Caco-2 (cell line): ENCODE data around the gene TPRG1. TPM values are rescaled to one million over a fixed set of nuclear protein-coding genes. Genes with fewer than 3 reads are reported as not detected.

Experiments
- BruUV-seq: library from RNA; stranded (reverse); fragments of 400-500 nt; replicated peaks from 2 replicates; lab custom pipeline; 2021; lab: Mats Ljungman, UMichigan
- CTCF ChIA-PET: fragments of 300-600 bp; sonication (Branson Sonifier 250); formaldehyde crosslinking; loops from one replicate; lab custom pipeline; 2022; ENCODE audit warnings: antibody characterized with exemption; lab: Charles Lee
- POLR2A ChIA-PET: fragments of 300-600 bp; sonication (Branson Sonifier 250); formaldehyde crosslinking; loops from one replicate; lab custom pipeline; 2022; ENCODE audit warnings: antibody characterized with exemption; lab: Charles Lee
- DNase-seq, 2 experiments: peaks; one replicate each; pipeline versions ENCODE4 v3.0.0 to v3.0.0-alpha.2; 2020 to 2022
- H3K27me3 ChIP-seq: replicated peaks from 2 replicates; pipeline ENCODE4 v1.6.0; 2011; ENCODE audit warnings: low read length; ENCODE audit not compliant: control insufficient read depth, insufficient read depth
- H3K36me3 ChIP-seq: 2 replicates; pipeline ENCODE4 v1.5.1; 2011; ENCODE audit warnings: low read length; ENCODE audit not compliant: control insufficient read depth, insufficient read depth
- H3K4me1 ChIP-seq: fragments of 250-450 bp; sonication (Bioruptor Pico); 2 replicates; pipeline ENCODE4 v1.5.1; 2020; ENCODE audit warnings: mild to moderate bottlenecking
- H3K4me3 ChIP-seq: 2 replicates; pipeline ENCODE4 v1.5.1; 2011; ENCODE audit warnings: low read depth, mild to moderate bottlenecking, control low read depth, low read length
- H3K9me3 ChIP-seq: fragments of 250-450 bp; sonication (Bioruptor Pico); 2 replicates; pipeline ENCODE4 v1.5.1; 2020; ENCODE audit warnings: mild to moderate bottlenecking, moderate library complexity
- H3K27ac Mint-ChIP-seq: one replicate; pipeline ENCODE4 v1.8.0; 2022; ENCODE audit warnings: mixed read lengths; ENCODE audit not compliant: unreplicated experiment
- H3K27me3 Mint-ChIP-seq: one replicate; pipeline ENCODE4 v1.8.0; 2022; ENCODE audit warnings: mixed read lengths; ENCODE audit not compliant: insufficient read depth, unreplicated experiment
- H3K36me3 Mint-ChIP-seq: one replicate; pipeline ENCODE4 v1.8.0; 2022; ENCODE audit warnings: mild to moderate bottlenecking, mixed read lengths; ENCODE audit not compliant: insufficient read depth, unreplicated experiment
- H3K4me1 Mint-ChIP-seq: one replicate; pipeline ENCODE4 v1.8.0; 2022; ENCODE audit warnings: low read depth, mixed read lengths; ENCODE audit not compliant: unreplicated experiment
- H3K4me3 Mint-ChIP-seq: one replicate; pipeline ENCODE4 v1.8.0; 2022; ENCODE audit warnings: mild to moderate bottlenecking, moderate library complexity, mixed read lengths; ENCODE audit not compliant: unreplicated experiment
- H3K9me3 Mint-ChIP-seq: one replicate; pipeline ENCODE4 v1.8.0; 2022; ENCODE audit warnings: mixed read lengths; ENCODE audit not compliant: unreplicated experiment
- intact Hi-C: fragments of 100-400 bp; cut with micrococcal nuclease; formaldehyde crosslinking; loops from one replicate; pipeline ENCODE4 v1.10.0; 2022; ENCODE audit not compliant: unreplicated experiment
- total RNA-seq: library from RNA; stranded (reverse); gene quantifications from 2 replicates; pipeline ENCODE4 v1.2.3, GENCODE V29; 2022
- TF ChIP-seq, protein P1 (sequence below), 2 experiments: fragments of 200-600 bp in 1 of 2; IDR thresholded peaks; 1 replicate in 1 of 2; 2 replicates in 1 of 2; pipeline versions ENCODE4 v1.5.1 to v1.8.0; 2011 to 2022; ENCODE audit warnings: antibody characterized with exemption in 1 of 2, control low read depth in 1 of 2, inconsistent platforms in 1 of 2, low read depth in 1 of 2, low read length in 1 of 2, mild to moderate bottlenecking in 1 of 2, moderate library complexity in 1 of 2; ENCODE audit not compliant: insufficient read depth in 1 of 2, severe bottlenecking in 1 of 2, unreplicated experiment in 1 of 2

Gene TPRG1
- total RNA-seq, 1 experiment from 2014 or later, result 1.5 TPM

DNA sequence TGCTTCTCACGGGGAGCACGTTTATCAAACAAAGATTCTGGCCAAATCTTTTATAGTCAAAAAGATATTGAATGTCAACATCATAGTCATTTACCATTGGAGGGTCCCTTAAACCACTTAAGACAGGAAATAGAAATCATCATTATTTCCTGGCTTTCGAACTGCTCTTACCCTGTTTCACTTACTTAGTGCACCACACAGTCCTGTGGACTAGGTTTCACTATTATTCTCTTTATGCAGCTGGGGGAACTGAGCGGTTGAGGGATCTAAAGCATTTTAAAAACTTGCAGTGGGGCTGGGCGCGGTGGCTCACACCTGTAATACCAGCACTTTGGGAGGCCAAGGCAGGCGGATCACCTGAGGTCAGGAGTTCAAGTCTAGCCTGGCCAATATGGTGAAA lies 13.7 kb upstream of the TPRG1 start:
- ChIA-PET CTCF (no interaction called here), POLR2A (no interaction called here)
- TF ChIP-seq, protein P1, sequence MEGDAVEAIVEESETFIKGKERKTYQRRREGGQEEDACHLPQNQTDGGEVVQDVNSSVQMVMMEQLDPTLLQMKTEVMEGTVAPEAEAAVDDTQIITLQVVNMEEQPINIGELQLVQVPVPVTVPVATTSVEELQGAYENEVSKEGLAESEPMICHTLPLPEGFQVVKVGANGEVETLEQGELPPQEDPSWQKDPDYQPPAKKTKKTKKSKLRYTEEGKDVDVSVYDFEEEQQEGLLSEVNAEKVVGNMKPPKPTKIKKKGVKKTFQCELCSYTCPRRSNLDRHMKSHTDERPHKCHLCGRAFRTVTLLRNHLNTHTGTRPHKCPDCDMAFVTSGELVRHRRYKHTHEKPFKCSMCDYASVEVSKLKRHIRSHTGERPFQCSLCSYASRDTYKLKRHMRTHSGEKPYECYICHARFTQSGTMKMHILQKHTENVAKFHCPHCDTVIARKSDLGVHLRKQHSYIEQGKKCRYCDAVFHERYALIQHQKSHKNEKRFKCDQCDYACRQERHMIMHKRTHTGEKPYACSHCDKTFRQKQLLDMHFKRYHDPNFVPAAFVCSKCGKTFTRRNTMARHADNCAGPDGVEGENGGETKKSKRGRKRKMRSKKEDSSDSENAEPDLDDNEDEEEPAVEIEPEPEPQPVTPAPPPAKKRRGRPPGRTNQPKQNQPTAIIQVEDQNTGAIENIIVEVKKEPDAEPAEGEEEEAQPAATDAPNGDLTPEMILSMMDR (IDR thresholded peaks at IDR 0.05; ENCODE audit: insufficient read depth in 1 of 2, low read depth in 1 of 2, low read length in 1 of 2, severe bottlenecking in 1 of 2, unreplicated experiment in 1 of 2), result no peak
- Histone ChIP-seq H3K4me3 (no peak overlapping the region), H3K4me1 (peaks cover 11% of the 10 kb centered on the region), H3K9me3 (no peaks in the 10 kb centered on the region), H3K36me3 (no peaks in the 10 kb centered on the region), H3K27me3 (no peaks in the 10 kb centered on the region)
- intact Hi-C loops, result no loop called here
- H3K36me3 Mint-ChIP-seq, result no peaks in the 10 kb centered on the region
- no TSS peak for BruUV-seq
- DNase-seq, result no peak
- H3K27ac Mint-ChIP-seq, result no peak overlapping the region
- peaks cover 21% of the 10 kb centered on the region for H3K4me1 Mint-ChIP-seq
- no peaks in the 10 kb centered on the region for H3K9me3 Mint-ChIP-seq
- no peaks in the 10 kb centered on the region for H3K27me3 Mint-ChIP-seq
- H3K4me3 Mint-ChIP-seq, result no peak overlapping the region

DNA sequence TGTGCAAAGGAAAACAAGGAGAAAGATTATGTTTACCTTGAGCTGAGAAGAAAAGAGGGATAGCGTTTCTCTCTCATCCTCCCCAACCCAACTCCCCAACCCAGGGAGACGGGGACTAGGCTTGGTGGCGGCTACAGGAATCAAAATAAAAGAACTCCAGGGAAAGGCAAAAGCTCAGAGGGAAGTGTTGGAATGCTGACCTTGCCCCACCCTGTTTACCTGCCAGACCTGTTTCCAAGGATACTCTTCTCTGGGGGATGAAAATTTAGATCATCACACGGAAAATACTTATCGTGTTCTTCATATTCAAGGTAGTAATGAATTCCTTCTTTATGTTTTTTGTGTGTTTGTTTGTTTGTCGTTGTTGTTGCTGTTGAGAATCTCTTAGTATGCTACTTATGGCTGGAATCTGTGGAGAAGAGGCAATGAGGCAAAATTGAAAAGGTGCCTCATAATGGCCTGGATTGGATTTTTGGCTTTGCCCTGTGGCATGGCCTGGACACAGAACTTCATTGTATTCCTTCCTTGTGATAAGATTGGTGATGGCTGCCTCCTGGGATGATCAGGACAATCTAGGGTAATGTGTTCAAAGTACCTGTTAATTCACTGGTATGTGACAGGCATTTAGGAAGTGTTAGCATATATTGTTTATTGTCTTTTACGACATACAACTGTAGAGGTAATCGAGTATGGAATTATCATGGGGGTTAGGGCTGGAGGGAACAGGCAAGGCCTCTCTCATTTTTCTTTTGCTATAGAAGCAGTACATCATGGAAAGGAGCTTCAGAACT lies 11.1 kb upstream of the TPRG1 start:
- Mint-ChIP-seq H3K27me3 (no peaks in the 10 kb centered on the region), H3K36me3 (no peaks in the 10 kb centered on the region), H3K9me3 (no peaks in the 10 kb centered on the region), H3K27ac (peak overlapping the region; percentile 48), H3K4me1 (peaks cover 21% of the 10 kb centered on the region), H3K4me3 (no peak overlapping the region)
- intact Hi-C loops, result no loop called here
- H3K36me3 ChIP-seq, result no peaks in the 10 kb centered on the region
- no TSS peak for BruUV-seq
- no peaks in the 10 kb centered on the region for H3K27me3 ChIP-seq
- peak in 1 of 2 experiments; percentile 32 for DNase-seq
- H3K4me1 ChIP-seq, result peaks cover 11% of the 10 kb centered on the region
- CTCF ChIA-PET, result interaction anchor here (1.0 kb wide), 1 partner anchor 811 kb away, joined by 3 read pairs; no protein-coding TSS in a partner anchor
- POLR2A ChIA-PET, result no interaction called here
- no peak overlapping the region for H3K4me3 ChIP-seq
- TF ChIP-seq, protein P1 (IDR thresholded peaks at IDR 0.05; ENCODE audit: insufficient read depth in 1 of 2, low read depth in 1 of 2, low read length in 1 of 2, severe bottlenecking in 1 of 2, unreplicated experiment in 1 of 2), result no peak
- no peaks in the 10 kb centered on the region for H3K9me3 ChIP-seq

DNA sequence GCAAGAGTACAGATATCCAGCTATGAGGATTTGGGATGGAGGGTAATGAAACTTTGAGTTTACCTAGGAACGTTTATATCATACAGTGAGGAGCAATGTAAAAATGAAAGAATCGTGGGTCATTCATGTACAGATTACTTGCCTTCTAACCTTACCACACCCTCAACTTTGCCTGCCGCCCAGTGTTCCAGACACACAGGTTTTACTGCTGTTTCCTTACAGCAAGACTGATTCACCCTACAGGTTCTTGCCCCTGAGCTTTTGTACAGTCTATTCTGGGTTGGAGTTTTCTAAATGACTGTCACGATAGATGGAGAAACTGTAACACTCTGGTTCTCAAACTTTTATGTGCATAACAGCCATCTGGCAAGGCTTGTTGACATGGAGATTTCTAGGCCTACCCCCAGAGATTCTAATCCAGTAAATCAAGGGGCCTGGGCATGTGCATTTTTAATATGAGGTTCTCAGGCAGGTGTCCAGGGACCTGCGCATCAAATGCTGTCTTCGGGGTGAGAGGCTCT lies 6.6 kb upstream of the TPRG1 start:
- no peaks in the 10 kb centered on the region for H3K9me3 ChIP-seq
- H3K36me3 ChIP-seq, result no peaks in the 10 kb centered on the region
- DNase-seq, result no peak
- no peak overlapping the region for H3K4me3 Mint-ChIP-seq
- no peaks in the 10 kb centered on the region for H3K27me3 ChIP-seq
- H3K36me3 Mint-ChIP-seq, result no peaks in the 10 kb centered on the region
- H3K4me1 ChIP-seq, result peaks cover 13% of the 10 kb centered on the region
- H3K9me3 Mint-ChIP-seq, result no peaks in the 10 kb centered on the region
- no peak overlapping the region for H3K4me3 ChIP-seq
- H3K4me1 Mint-ChIP-seq, result peaks cover 20% of the 10 kb centered on the region
- BruUV-seq, result no TSS peak
- TF ChIP-seq, protein P1 (IDR thresholded peaks at IDR 0.05; ENCODE audit: insufficient read depth in 1 of 2, low read depth in 1 of 2, low read length in 1 of 2, severe bottlenecking in 1 of 2, unreplicated experiment in 1 of 2), result no peak
- H3K27ac Mint-ChIP-seq, result no peak overlapping the region
- H3K27me3 Mint-ChIP-seq, result no peaks in the 10 kb centered on the region
- intact Hi-C loops, result no loop called here
- ChIA-PET POLR2A (no interaction called here), CTCF (no interaction called here)
